GM13977 (cell line): Measurements from ENCODE around the gene TTBK1.

Experiments used
- DNase-seq: peaks from one replicate; pipeline ENCODE4 v3.0.0; 2012; ENCODE audit warnings: low spot score
- in situ Hi-C: fragments of 300-500 bp; cut with MboI; formaldehyde crosslinking; loops from one replicate; pipeline ENCODE4 v1.12.0; 2022; ENCODE audit warnings: low sequenced_read_pairs, low pct_unique_long_range_greater_than_20kb, mixed read lengths, inconsistent platforms; ENCODE audit not compliant: unreplicated experiment
- TF ChIP-seq, protein P1 (sequence below): IDR thresholded peaks from 2 replicates; pipeline ENCODE4 v1.5.1; 2012; ENCODE audit warnings: mild to moderate bottlenecking, control low read depth; ENCODE audit not compliant: insufficient read depth; ENCODE audit errors: extremely low read depth, missing control alignments

Gene TTBK1

DNA sequence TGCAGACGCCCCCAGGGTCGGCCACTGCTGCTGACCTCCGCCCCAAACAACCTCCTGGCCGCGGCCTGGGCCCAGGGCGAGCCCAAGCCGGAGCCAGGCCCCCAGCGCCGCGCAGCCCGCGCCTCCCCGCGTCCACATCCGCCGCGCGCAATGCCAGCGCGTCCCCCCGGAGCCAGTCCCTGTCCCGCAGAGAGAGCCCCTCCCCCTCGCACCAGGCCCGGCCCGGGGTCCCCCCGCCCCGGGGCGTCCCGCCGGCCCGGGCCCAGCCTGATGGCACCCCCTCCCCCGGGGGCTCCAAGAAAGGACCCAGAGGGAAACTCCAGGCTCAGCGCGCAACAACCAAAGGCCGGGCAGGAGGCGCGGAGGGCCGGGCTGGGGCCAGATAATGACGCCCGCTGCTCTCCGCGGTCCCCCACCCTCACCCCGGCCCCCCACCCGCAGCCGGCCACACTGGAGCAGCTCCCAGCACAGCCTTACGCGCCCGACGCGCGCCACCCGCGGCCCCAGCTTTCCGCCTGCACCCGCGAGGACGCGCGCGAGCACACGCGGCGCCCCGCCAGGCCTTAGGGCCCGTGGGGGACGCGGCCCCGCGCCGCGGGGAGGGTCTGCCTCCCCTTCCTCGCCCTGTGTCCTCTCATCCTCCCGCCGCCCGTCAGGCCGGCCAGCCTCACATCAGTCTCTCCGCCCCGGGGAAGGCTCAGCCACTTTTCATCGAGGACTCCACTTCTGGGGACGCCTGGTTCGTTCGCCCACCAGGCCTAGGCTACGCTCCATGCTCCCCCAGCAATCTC is 41.9 kb downstream of the TTBK1 start:
- no peak for DNase-seq
- in situ Hi-C loops: no loop called here
- TF ChIP-seq, protein P1, sequence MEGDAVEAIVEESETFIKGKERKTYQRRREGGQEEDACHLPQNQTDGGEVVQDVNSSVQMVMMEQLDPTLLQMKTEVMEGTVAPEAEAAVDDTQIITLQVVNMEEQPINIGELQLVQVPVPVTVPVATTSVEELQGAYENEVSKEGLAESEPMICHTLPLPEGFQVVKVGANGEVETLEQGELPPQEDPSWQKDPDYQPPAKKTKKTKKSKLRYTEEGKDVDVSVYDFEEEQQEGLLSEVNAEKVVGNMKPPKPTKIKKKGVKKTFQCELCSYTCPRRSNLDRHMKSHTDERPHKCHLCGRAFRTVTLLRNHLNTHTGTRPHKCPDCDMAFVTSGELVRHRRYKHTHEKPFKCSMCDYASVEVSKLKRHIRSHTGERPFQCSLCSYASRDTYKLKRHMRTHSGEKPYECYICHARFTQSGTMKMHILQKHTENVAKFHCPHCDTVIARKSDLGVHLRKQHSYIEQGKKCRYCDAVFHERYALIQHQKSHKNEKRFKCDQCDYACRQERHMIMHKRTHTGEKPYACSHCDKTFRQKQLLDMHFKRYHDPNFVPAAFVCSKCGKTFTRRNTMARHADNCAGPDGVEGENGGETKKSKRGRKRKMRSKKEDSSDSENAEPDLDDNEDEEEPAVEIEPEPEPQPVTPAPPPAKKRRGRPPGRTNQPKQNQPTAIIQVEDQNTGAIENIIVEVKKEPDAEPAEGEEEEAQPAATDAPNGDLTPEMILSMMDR: no peak

DNA sequence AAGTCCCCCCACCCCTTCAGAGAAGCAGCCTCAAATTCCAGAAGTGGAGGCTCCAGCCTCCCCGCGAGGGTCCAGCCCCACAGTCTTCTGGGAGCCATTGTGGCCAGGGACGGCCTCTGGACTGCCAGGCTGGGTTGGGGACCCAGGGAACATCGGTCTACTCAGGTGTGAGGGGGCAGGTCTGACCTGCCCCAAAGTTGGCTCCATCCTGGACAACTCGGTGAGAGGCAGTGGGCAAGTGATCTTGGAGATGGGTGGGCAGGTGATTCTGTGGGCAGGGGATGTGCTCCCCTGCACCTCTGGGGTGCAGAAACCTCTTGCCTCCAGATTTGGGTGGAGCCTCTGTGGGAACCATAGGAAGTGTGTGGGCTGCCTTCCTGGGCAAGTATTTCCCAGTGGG is 42.6 kb downstream of the TTBK1 start:
- in situ Hi-C loops: no loop called here
- TF ChIP-seq, protein P1: no peak
- no peak for DNase-seq

DNA sequence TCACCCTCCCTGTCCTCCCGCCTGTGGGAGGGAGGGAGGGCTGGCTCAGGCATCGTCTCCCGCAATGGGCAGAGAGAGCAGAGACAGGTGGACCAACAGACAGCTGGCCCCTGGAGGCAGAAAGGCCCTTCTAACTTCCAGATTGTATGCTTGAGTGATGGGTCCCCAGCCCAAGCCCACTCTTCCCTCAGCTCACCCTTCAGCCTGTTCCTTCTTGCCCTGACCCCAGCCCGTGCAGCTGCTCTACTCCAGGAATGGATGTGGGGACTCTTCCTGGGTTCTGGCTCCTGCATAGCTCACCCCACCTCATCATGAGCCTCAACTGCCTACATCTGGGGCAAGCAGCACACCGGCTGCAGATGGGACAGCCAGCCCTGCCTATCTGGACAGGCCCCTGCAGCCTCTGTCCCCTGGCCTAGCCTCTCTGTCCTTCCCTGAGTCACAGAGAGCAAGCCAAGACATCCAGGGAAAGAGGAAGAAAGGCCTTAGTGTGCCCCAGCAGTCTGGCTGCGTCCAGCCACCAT is 43.2 kb downstream of the TTBK1 start:
- DNase-seq: no peak
- in situ Hi-C loops: no loop called here
- TF ChIP-seq, protein P1: no peak

DNA sequence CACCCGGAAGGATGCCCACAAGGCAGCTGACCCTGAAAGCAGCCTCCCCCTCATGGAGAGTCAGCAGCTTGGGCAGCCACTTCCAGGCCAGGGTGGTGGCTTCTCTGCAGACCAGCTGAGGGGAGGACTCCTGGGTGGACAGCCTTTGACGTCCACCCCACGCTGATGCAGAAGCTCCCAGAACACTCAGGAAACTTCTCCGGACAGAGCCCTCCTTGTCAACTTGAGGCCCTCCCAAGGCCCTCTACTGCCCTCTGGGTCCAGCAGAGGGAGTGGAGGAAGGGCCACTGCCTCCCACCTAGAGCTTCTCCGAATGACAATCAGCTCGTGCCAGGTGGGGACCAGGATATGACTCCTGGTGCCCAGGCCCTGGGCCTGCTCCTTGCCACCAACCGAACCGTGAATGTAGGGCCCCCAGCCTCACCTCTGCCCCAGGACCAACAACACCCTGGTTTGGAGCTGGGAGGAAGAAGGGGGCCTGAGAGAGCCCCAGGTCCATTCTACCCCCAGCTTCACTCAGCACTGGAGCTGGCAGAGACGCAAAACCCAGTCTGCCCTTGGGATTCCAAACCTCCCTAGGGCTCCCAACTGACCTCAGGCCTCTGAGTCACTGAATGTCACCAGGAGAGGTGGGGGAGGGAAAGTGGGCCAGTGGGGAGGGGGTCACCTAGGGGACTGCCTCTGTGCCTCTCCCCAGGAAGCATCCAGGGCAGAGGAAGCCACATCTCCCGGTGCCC is 43.9 kb downstream of the TTBK1 start:
- in situ Hi-C loops: no loop called here
- DNase-seq: no peak
- TF ChIP-seq, protein P1: no peak

DNA sequence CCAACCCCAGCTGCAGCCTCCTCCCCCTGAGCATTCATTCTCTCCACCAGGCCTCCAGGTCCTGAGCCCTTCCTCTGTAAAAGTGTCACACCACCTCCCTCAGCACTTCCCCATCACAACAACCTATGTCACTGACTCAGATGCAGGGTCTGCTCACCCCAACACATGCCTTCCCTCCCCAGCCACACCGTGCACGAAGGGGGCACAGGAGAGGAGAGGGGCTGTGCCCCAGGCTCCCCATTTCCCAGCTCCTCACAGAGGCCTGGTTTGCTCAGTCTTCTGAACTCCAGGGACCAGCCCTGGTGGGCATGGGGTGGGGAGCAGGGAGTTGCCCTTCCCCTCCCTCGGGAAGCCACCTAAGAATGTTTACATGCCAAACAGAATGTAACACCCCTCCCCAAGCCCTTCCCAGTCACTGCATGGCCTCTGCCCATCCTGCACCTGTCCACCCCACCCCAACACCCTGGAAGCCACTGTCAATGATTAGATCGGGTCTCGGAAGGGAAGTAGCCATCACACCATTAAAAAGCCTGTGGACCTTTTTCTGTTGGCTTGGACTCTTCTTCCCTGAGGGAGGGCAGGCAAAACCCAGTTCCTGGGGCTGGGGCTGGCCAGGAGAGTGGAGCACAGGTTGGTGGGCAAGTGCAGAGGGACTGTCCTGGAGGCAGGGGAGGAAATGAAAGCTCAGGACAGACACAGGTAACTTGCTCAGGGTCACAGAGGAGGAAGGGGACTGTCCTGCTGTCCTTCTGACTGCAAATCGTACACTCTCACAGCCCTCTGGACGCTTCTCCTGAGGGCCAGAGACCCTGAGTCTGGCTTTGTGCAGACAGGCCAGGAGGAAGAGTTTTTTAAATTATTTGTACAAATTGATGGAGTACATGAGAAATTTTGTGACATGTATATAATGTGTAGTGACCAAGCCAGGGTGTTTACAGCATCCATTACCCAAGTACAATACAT is 44.7 kb downstream of the TTBK1 start:
- in situ Hi-C loops: no loop called here
- TF ChIP-seq, protein P1: no peak
- DNase-seq: no peak

DNA sequence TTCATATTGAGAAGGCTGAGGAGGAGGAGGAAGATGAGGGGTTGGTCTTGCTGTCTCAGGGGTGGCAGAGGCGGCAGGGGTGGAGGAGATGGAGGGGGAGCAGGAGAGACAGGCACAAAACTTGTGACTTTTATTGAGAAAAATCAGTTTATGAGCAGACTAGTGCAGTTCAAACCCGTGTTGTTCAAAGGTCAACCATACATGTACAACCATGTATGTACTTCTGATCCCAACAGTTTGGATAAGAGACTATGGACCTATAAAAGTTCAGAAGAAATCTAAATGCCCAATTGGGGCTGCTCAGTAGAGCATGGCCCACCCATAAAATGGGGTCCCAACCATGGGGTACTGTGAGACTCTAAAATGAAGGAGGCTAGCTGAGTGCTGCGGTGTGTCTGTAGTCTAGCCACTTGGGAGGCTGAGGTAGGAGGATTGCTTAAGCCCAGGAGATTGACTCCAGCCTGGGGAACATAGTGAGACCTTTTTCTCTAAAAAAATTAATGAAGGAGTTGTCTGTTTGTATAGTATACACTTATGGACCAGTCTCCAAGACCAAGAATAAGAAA is 47.1 kb downstream of the TTBK1 start:
- TF ChIP-seq, protein P1: no peak
- no peak for DNase-seq
- in situ Hi-C loops: no loop called here
